ENCODE data around the gene SPATA21.

The SPATA21 gene

DNA sequence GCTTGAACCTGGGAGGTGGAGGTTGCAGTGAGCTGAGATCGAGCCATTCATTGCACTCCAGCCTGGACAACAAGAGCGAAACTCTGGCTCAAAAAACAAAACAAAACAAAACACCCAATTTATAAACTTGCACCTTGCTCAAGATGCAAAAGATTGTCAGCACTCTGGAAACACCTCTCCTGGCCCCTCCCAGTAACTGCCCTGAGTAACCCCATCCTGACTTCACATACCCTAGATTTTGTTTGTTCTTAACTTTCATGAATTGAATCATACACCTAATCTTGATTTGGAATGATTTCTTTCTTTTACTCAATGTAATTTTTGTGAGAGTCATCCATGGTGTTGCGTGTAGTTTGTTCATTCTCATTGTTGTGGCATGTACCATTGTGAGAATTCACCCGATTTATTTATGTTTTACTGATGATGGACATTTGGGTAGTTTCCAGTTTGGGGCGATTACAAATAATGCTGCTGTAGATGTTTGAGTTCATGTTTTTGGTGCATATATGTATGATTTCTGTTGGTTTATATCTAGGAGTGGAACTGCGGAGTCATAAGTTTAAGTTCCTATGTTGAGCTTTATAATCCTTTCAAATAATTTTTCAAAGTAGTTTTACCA is 13.7 kb upstream of the SPATA21 start:
- no peak for DNase-seq

DNA sequence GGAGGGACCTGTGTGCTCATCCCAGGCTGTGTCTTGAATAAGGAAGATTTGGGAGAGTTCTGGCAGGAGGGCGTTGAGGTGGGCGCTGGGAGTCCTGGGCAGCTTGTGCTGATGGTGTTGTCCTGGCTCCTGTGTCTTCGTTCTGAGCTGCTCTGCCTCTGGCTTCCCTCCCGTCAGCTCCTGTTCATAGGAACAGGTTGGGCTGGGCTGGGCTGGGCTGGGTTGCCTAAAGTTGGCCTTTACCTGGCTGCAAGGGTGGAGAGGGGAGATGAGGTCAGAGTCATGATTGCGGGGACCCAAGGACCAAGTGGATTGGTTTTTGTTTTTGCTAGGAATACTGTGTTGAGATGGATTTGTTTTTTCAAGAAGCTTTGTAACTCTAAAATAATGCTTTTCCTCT is 12.4 kb upstream of the SPATA21 start:
- DNase-seq, result no peak

- no peak for DNase-seq
Measured at GRCh38 chr1:16449065-16449464, 11.8 kb upstream of the SPATA21 start.

- no peak for DNase-seq
Measured at GRCh38 chr1:16447641-16448040, 10.4 kb upstream of the SPATA21 start.

DNA sequence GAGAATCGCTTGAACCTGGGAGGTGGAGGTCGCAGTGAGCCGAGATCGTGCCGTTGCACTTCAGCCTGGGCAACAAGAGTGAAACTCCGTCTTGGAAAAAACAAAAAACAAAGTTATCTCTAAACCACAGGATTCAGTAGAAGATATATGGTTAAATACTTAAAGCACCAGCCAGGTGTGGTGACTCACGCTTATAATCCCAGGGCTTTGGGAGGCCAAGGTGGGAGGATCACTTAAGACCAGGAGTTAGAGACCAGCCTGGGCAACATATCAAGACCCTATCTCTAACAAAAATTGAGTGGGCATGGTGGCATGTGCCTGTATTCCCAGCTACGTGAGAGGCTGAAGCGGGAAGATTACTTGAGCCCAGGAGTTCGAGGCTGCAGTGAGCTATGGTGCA is 8.9 kb upstream of the SPATA21 start:
- no peak for DNase-seq

GRCh38 chr1:16445052-16445451 is 7.8 kb upstream of the SPATA21 start:
- no peak for DNase-seq

DNA sequence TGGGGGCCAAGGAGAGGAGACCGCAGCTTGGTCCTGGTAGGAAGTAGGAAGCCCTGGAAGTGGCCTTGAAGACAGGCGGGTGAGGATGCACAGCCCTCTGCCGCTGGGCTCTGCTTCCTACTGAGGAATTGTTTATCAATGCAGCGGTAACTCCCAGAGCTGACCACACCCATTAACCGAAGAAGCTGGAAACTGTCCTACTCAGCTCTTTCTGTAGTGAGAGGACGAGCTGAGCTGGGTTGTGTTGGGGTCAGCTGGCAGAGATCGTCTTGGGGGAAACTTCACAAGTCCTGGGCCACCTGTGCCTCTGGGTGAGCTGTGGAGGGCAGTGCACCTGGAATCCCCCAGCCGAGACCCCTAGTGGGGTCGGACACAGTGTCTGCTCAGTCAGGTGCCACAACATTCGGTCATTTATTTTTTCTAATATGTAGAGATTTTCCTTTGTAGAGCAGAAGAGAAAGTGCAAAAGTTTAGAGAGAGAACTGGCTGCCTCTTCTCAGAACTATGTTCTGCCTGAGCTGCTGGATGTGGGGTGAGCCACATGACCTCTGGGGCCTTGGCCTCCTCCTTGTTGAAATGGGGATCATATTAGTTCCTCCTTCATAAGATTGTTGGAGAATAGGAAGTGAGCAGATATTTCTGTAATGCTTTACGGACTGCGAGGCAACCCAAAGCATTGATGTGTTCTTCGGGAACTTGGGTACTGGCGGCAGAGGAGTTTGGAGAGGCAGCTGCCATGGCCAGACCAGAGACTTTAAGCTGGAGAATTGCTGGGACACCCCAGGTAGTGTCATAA is 6.9 kb upstream of the SPATA21 start:
- DNase-seq, result no peak

- no peak for DNase-seq
Measured at GRCh38 chr1:16442941-16443340, 5.7 kb upstream of the SPATA21 start.

- DNase-seq, result no peak
Measured at GRCh38 chr1:16442265-16442664, 5.0 kb upstream of the SPATA21 start.

- DNase-seq, result no peak
Measured at GRCh38 chr1:16441282-16441665, 4.0 kb upstream of the SPATA21 start.

- DNase-seq, result peak; percentile 97
Measured at GRCh38 chr1:16440470-16441281, 3.5 kb upstream of the SPATA21 start, which contains the start of gene NECAP2. Gene NECAP2 (plus strand): TSS chr1:16440724. CDS start chr1:16440762, 38 bp downstream.

DNA sequence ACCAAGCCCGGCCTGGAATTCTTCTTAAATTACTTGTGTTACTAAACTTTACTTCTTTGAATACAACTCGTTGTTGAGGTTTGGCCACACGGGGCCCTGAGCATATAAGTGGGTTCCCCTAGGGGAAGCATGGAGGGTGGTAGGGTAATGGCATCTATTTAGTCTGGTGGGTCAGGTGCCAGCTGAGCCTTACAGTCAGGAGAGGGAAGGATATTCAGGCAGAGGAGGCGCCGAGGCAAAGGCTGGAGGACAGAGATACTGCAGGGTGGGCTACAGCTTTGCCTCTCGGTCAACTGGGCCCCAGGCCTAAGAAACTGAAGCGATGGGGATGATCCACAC is 2.9 kb upstream of the SPATA21 start:
- DNase-seq, result no peak

GRCh38 chr1:16438924-16439323 is 1.7 kb upstream of the SPATA21 start:
- DNase-seq, result no peak

DNA sequence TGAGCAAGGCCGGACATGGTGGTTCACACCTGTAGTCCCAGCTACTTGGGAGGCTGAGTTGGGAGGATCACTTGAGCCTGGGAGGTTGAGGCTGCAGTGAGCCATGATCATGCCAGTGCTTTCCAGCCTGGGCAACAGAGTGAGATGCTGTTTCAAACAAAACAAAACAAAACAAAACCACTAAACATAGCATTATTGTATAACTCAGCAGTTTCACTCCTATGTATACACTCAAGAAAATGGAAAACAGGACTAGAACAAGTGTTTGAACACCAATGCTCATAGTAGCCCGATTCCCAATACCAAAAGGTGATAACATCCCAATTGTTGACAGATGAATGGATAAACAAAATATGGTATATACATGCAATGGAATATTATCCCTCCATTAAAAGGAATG is 1.3 kb upstream of the SPATA21 start:
- DNase-seq, result no peak

- DNase-seq, result no peak
Measured at GRCh38 chr1:16434501-16434900, 2.7 kb downstream of the SPATA21 start.

- DNase-seq, result no peak
Measured at GRCh38 chr1:16434007-16434406, 3.2 kb downstream of the SPATA21 start.

GRCh38 chr1:16433030-16433429 is 4.2 kb downstream of the SPATA21 start:
- DNase-seq, result no peak

- DNase-seq, result no peak
Measured at GRCh38 chr1:16430606-16431005, 6.6 kb downstream of the SPATA21 start.

GRCh38 chr1:16425125-16426025 is 11.8 kb downstream of the SPATA21 start:
- no peak for DNase-seq

GRCh38 chr1:16422041-16422440 is 15.2 kb downstream of the SPATA21 start:
- no peak for DNase-seq

GRCh38 chr1:16421201-16421600 is 16.0 kb downstream of the SPATA21 start:
- no peak for DNase-seq

DNA sequence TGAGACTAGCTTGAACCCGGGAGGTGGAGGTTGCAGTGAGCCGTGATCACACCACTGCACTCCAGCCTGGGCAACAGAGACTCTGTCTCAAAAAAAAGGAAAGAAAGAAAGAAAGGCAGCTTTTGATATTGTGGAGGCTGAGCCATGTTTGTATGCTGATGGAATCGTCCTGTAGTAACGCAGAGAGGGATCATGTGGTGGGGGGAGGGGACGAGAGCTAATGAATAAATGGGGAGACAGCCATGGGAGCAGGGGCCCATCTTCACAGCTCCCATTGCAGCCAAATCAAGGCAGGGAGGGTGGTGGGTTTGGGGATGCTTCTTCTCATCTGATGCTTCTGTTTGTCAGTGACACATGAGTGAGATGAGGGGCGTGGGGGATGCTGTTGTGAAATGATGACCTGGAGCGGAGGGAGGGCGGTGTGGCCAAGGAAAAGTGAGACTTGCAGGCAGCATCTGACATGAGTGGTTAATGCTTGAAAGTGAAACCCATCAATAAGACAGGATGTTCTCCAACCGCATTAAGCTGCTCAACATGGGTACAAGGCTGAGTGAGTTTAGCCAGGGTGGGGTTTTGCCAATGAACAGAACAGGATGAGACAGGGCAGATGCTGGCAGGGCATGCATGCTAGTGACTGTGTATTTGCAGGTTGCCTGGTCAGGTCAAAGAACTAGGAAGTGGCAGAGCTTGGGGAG is 16.7 kb downstream of the SPATA21 start:
- DNase-seq, result peak; percentile 28

All from stimulated activated CD4-positive, alpha-beta T cell treated with anti-CD3 and anti-CD28 coated beads, Interleukin-12 subunit alpha, Interleukin-12 subunit beta, amount 100 ng/mL, for 4 hours (primary cell).